ENCODE results near the gene RREB1.
A peak's percentile ranks its signal among the peaks of the same experiment; 100 is the strongest.

DNA sequence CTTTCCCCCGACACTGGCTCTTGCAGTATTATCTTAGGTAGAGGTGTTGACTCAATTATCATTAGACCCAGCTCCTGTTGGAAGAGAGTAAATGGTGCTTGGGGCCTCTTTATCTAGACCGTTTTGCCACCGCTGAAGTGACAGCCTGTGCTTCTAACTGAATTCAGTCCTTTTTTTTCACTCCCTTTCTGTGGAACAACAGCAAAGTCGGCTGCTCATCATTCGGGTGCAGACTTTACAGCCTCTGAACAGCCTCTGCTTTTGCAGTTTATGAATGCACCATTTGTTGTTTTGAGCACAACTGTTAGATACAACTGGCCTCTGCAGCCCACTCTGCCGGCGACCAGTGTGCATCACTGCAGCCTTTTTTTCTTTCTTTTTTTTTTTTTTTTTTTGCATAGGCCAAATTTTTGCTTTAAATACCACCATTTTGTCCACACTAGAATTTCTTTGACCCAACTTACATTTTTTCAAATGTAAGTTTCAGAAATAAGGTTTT, 35.8 kb downstream of the RREB1 start:
- TF ChIP-seq POLR2AphosphoS5 (IDR thresholded peaks at IDR 0.05; ENCODE audit: low read depth, low read length) (no peak), TCF7L2 (IDR thresholded peaks at IDR 0.05; ENCODE audit: low read depth, low read length) (no peak)
- TF ChIP-seq, protein P1, sequence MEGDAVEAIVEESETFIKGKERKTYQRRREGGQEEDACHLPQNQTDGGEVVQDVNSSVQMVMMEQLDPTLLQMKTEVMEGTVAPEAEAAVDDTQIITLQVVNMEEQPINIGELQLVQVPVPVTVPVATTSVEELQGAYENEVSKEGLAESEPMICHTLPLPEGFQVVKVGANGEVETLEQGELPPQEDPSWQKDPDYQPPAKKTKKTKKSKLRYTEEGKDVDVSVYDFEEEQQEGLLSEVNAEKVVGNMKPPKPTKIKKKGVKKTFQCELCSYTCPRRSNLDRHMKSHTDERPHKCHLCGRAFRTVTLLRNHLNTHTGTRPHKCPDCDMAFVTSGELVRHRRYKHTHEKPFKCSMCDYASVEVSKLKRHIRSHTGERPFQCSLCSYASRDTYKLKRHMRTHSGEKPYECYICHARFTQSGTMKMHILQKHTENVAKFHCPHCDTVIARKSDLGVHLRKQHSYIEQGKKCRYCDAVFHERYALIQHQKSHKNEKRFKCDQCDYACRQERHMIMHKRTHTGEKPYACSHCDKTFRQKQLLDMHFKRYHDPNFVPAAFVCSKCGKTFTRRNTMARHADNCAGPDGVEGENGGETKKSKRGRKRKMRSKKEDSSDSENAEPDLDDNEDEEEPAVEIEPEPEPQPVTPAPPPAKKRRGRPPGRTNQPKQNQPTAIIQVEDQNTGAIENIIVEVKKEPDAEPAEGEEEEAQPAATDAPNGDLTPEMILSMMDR (IDR thresholded peaks at IDR 0.05) = peak; percentile 36
